Neural progenitor cell (in vitro differentiated cells): ENCODE data around the gene TMEM30A.

ENCODE experiments used
- CTCF ChIP-seq: fragments of 200-600 bp; sonication (generic); IDR thresholded peaks from 2 replicates; pipeline ENCODE4 v1.5.1; 2017; ENCODE audit warnings: antibody characterized with exemption, mild to moderate bottlenecking
- EZH2 ChIP-seq: fragments of 200-600 bp; sonication (generic); IDR thresholded peaks from 2 replicates; pipeline ENCODE4 v1.6.1; 2017; ENCODE audit warnings: antibody characterized with exemption, mild to moderate bottlenecking, moderate library complexity

- TF ChIP-seq CTCF (no peak), EZH2 (no peak)
Observed at GRCh38 chr6:75250552-75250951, 34.0 kb downstream of the TMEM30A start.
